NCI-H2107 treated with DMSO at 0.1 percent for 48 hours (cell line): ENCODE data around the gene ZNF648.
"Not testable (repeated sequence)": the region's sequence is repeated elsewhere in the genome, so short reads cannot be mapped to it uniquely, and the experiment has no call there.

ENCODE experiments used
- DNase-seq: peaks from one replicate; lab custom pipeline; 2025; ENCODE audit not compliant: unreplicated experiment; lab: John Stamatoyannopoulos, UW

ZNF648 gene

DNA sequence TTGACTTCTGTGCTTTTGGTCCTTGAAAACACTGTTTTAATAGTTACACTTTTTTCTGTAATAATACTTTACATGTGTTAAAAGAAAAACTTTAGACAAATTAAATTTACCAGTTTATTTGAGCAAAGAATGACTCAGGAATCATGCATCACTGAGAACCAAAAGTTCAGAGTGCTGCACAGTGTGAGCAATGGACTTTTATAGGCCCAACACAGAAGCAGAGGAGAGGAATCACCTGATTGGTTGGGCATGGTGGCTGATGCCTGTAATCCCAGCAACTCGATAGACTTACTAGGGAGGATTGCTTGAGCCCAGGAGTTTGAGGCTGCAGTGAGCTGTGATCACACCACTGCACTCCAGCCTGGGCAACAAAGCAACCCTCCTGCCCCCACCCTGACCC is 29.3 kb downstream of the ZNF648 start:
- no peak for DNase-seq

DNA sequence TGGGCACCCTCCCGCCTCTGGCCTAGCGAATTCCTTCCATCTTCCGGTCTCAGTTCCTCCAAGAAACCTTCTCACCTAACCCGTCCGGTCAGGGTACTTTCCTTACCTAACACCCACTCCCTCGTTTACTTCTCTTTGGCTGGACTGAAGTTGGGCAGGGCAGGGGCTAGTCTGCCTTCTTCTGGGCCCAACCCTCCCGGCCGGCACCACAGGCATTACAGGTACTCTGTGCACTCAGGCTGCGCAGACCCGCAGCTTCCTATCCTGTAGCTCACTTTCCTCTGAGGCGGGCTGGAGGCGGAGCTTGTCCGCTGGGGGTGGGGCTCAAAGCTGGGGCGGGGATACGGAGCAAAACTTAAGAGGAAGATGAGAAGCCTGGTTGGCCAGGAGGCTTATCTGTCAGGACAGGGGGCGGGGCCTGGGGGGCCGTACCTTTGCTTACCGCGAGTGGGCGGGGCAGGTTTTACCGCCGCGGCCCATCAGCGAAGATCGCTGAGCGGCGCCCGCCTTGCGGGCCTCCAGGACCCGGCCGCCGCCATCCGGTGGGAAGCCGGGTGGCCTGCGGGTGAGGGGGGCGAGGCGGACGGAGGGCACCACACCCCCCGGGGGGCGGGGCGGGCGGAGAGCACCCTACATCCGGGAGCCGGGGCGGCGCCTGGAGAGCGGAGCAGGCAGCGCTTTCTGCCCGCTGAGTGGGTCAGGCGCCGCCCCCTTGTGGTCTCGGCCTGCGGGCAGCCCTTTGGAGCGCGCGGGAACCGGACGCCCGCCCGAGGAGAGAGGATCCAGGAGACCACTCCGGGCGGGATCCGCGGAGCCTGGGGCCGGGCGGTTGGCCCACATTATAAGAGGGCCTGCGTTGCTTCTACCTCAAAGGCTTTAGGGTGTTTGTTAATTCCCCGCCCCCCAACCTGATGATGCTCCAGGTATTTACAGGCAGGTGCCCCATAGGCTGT is 31.9 kb downstream of the ZNF648 start:
- DNase-seq, result peak; percentile 94

DNA sequence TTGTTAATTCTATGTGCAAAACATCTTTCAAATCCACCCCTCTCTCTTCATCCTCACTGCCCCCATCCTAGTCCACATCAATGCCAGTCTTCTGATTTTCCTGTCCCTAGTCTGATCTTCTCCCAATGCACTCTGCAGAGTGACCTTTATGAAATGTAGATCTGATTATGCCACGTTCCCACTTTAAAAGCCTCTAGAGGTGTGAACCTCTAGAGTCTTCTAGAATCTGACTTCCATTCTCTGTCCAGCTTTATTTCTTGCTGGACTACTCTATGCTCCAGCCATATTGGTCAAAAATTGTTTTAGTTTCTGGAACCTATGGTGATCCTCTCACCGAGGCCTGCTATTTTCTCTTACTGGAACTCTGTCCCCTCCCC is 32.5 kb downstream of the ZNF648 start:
- no peak for DNase-seq

DNA sequence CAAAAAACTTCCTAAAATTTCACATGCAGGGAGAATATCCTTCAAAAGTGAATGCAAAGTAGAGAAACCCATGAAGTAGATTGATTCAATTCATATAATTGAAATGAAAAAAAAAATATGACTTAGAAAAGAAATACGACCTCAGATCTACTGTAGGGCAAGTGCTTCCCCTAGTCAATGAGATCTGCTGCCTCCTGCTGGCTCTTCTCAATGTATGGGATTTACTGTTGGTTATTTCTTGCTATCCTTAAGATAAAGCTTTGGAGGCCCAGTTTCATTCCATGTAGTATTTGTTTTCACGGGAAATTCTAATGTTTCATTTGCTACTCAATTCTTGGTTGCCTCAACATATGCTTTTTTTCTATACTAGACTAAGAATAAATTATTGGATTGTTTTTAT is 46.2 kb downstream of the ZNF648 start:
- DNase-seq, result no peak

DNA sequence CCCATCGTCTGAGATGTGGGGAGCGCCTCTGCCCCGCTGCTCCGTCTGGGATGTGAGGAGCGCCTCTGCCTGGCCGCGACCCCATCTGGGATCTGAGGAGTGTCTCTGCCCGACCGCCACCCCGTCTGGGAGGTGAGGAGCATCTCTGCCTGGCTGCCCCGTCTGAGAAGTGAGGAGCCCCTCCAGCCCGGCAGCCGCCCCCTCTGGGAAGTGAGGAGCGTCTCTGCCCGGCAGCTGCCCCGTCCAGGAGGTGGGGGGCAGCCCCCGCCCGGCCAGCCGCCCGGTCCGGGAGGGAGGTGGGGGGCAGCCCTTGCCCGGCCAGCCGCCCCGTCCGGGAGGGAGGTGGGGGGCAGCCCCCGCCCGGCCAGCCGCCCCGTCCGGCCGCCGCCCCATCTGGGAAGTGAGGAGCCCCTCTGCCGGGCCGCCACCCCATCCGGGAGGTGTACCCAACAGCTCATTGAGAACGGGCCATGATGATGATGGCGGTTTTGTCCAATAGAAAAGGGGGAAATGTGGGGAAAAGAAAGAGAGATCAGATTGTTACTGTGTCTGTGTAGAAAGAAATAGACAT is 50.6 kb downstream of the ZNF648 start:
- not testable (repeated sequence) for DNase-seq

DNA sequence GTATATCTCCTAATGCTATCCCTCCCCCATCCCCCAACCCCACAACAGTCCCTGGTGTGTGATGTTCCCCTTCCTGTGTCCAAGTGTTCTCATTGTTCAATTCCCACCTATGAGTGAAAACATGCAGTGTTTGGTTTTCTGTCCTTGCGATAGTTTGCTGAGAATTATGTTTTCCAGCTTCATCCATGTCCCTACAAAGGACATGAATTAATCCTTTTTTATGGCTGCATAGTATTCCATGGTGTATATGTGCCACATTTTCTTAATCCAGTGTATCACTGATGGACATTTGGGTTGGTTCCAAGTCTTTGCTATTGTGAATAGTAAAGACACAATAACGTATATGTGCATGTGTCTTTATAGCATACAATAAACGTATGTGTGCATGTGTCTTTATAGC is 56.1 kb downstream of the ZNF648 start:
- not testable (repeated sequence) for DNase-seq

DNA sequence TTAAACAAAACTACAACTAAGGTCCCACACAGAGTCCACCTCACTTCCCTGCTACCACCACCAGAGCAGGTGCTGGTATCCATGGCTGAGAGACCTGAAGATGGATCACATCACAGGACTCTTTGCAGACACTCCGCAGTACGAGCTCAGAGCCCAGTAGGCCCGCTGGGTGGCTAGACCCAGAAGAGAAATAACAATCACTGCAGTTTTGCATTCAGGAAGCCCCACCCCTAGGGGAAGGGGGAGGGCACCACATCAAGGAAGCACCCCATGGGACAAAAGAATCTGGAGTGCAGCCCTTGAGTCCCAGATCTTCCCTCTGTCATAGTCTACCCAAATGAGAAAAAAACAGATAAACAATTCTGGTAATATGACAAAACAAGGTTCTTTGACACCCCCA is 56.9 kb downstream of the ZNF648 start:
- no peak for DNase-seq
